Astrocyte (in vitro differentiated cells and primary cell): ENCODE results near the gene HLCS.

Experiments
- EZH2 ChIP-seq: IDR thresholded peaks from 2 replicates; pipeline ENCODE4 v1.6.1; 2012; ENCODE audit warnings: mild to moderate bottlenecking, low read length, inconsistent platforms; ENCODE audit not compliant: insufficient read depth
- TF ChIP-seq, protein P1 (sequence below): IDR thresholded peaks from 2 replicates; pipeline ENCODE4 v1.5.1; 2011; ENCODE audit warnings: low read depth, mild to moderate bottlenecking, inconsistent platforms, low read length, moderate library complexity; ENCODE audit not compliant: insufficient read depth

DNA sequence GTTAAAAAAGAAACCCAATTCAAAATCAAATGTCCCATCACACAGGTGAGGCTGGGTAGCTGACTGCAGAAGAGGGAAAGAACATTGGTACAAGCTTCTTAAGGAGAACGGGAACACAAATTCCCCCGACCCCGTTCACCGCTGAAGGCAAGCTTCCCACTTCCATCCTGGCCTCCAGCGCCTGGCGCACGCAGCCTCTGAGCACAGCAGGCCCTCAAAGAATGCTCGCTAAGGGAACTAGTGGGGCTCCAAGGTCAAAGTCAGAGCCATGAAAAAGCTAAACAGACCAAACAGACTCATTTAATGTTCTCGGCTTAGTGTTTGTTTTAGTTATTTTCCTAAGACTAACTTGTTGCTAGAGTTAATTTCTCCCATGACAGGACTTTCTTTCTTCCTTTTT, 203.8 kb downstream of the HLCS start:
- TF ChIP-seq, protein P1, sequence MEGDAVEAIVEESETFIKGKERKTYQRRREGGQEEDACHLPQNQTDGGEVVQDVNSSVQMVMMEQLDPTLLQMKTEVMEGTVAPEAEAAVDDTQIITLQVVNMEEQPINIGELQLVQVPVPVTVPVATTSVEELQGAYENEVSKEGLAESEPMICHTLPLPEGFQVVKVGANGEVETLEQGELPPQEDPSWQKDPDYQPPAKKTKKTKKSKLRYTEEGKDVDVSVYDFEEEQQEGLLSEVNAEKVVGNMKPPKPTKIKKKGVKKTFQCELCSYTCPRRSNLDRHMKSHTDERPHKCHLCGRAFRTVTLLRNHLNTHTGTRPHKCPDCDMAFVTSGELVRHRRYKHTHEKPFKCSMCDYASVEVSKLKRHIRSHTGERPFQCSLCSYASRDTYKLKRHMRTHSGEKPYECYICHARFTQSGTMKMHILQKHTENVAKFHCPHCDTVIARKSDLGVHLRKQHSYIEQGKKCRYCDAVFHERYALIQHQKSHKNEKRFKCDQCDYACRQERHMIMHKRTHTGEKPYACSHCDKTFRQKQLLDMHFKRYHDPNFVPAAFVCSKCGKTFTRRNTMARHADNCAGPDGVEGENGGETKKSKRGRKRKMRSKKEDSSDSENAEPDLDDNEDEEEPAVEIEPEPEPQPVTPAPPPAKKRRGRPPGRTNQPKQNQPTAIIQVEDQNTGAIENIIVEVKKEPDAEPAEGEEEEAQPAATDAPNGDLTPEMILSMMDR, result no peak
- TF ChIP-seq EZH2, result no peak
